ENCODE data around the gene DNAJB11.

Gene DNAJB11

GRCh38 chr3:186618318-186618938, 47.9 kb downstream of the DNAJB11 start:
- no peak overlapping the region for H3K4me3 ChIP-seq
- intact Hi-C loops (cut with DNase I; ENCODE audit: low total_unique reads) = no loop called here
- H3K9me3 ChIP-seq = no peaks in the 10 kb centered on the region
- no peak for DNase-seq
- no peak overlapping the region for H3K27ac ChIP-seq
- TF ChIP-seq CTCF (IDR thresholded peaks at IDR 0.05) = no peak
- peaks cover 0 to 15% of the 10 kb centered on the region in 2 donors for H3K27me3 ChIP-seq
- no peaks in the 10 kb centered on the region for H3K36me3 ChIP-seq
- H3K4me1 ChIP-seq = peaks cover 0 to 11% (median 10%) of the 10 kb centered on the region in 4 donors

- no peak overlapping the region for H3K27ac ChIP-seq
- TF ChIP-seq CTCF (IDR thresholded peaks at IDR 0.05) = no peak
- no peak for DNase-seq
- H3K4me3 ChIP-seq = no peak overlapping the region
- peaks cover 0 to 11% (median 10%) of the 10 kb centered on the region in 4 donors for H3K4me1 ChIP-seq
- H3K27me3 ChIP-seq = peaks cover 0 to 8% of the 10 kb centered on the region in 2 donors
- H3K9me3 ChIP-seq = no peaks in the 10 kb centered on the region
- no peaks in the 10 kb centered on the region for H3K36me3 ChIP-seq
- intact Hi-C loops (cut with DNase I; ENCODE audit: low total_unique reads) = no loop called here
These were observed 49.3 kb downstream of the DNAJB11 start for GRCh38 chr3:186619787-186620212.

- DNase-seq = no peak
- no peak for TF ChIP-seq CTCF (IDR thresholded peaks at IDR 0.05)
- Histone ChIP-seq H3K27ac (no peak overlapping the region), H3K9me3 (no peaks in the 10 kb centered on the region), H3K27me3 (peaks cover 0 to 8% of the 10 kb centered on the region in 2 donors), H3K4me3 (no peak overlapping the region), H3K36me3 (no peaks in the 10 kb centered on the region), H3K4me1 (peaks cover 0 to 10% (median 9%) of the 10 kb centered on the region in 4 donors)
- intact Hi-C loops (cut with DNase I; ENCODE audit: low total_unique reads) = no loop called here
These were observed 49.9 kb downstream of the DNAJB11 start for GRCh38 chr3:186620213-186621092.

- no peak for TF ChIP-seq CTCF (IDR thresholded peaks at IDR 0.05)
These were observed 51.6 kb downstream of the DNAJB11 start for GRCh38 chr3:186621894-186622650.

GRCh38 chr3:186622651-186623310, 52.3 kb downstream of the DNAJB11 start:
- Histone ChIP-seq H3K9me3 (no peaks in the 10 kb centered on the region), H3K27me3 (peaks cover 0 to 14% of the 10 kb centered on the region in 2 donors), H3K27ac (no peak overlapping the region), H3K4me3 (no peak overlapping the region), H3K4me1 (no peaks in the 10 kb centered on the region), H3K36me3 (no peaks in the 10 kb centered on the region)
- no peak for TF ChIP-seq CTCF (IDR thresholded peaks at IDR 0.05)
- no peak for DNase-seq
- intact Hi-C loops (cut with DNase I; ENCODE audit: low total_unique reads) = no loop called here

More at GRCh38 chr3:186621894-186622650, 51.6 kb downstream of the DNAJB11 start:
- Histone ChIP-seq H3K36me3 (no peaks in the 10 kb centered on the region), H3K9me3 (no peaks in the 10 kb centered on the region), H3K27me3 (peaks cover 0 to 16% of the 10 kb centered on the region in 2 donors), H3K4me3 (no peak overlapping the region), H3K27ac (no peak overlapping the region), H3K4me1 (peaks cover 0 to 6% (median 4%) of the 10 kb centered on the region in 4 donors)
- intact Hi-C loops (cut with DNase I; ENCODE audit: low total_unique reads) = no loop called here
- DNase-seq = no peak
